ENCODE data around the gene ARHGAP12.

ARHGAP12 gene

DNA sequence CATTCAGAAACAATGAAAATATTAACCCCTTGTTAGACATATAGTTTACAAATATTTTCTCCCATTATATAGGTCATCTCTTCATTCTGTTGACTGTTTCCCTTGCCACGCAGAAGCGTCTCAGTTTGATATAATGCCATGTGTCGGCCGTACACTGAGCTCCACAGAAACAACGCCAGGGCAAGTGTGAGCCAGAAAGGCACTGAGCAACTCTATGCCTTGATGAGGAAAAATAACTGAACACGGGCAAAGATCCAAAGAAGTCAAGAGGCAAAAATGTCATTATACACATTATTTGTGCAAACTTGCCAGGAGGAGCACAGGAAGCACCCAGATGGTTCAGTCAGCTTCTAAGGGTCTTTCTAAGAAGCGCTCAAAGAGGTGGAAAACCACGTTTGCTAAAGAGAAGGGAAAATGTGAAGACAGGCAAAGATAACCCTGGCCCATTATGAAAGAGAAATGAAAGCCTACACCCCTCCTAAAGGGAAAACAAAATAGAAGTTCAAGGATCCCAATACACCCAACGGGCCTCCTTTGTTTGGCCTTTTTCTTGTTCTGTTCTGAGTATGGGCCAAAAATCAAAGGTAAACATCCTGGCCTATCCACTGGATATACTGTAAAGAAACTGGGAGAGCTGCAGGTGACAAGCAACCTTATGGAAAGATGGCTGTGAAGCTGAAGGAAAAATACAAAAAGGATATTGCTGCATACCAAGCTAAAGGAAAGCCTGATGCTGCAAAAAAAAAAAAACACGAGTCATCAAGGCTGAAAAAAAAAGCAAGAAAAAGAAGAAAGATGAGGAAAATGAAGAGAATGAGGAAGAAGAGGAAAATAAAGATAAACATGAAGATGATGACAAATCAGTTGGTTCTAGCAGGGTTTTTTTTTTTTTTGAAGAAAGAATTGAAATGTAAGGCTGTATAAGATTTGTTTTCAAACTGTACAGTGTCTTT, 15.5 kb downstream of the ARHGAP12 start:
- TF ChIP-seq, protein P1, sequence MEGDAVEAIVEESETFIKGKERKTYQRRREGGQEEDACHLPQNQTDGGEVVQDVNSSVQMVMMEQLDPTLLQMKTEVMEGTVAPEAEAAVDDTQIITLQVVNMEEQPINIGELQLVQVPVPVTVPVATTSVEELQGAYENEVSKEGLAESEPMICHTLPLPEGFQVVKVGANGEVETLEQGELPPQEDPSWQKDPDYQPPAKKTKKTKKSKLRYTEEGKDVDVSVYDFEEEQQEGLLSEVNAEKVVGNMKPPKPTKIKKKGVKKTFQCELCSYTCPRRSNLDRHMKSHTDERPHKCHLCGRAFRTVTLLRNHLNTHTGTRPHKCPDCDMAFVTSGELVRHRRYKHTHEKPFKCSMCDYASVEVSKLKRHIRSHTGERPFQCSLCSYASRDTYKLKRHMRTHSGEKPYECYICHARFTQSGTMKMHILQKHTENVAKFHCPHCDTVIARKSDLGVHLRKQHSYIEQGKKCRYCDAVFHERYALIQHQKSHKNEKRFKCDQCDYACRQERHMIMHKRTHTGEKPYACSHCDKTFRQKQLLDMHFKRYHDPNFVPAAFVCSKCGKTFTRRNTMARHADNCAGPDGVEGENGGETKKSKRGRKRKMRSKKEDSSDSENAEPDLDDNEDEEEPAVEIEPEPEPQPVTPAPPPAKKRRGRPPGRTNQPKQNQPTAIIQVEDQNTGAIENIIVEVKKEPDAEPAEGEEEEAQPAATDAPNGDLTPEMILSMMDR (IDR thresholded peaks at IDR 0.05), result no peak
- Histone ChIP-seq H3K4me3 (peak overlapping the region; percentile 27), H3K27ac (no peak overlapping the region)
- no peak for DNase-seq (ENCODE audit: low spot score)

DNA sequence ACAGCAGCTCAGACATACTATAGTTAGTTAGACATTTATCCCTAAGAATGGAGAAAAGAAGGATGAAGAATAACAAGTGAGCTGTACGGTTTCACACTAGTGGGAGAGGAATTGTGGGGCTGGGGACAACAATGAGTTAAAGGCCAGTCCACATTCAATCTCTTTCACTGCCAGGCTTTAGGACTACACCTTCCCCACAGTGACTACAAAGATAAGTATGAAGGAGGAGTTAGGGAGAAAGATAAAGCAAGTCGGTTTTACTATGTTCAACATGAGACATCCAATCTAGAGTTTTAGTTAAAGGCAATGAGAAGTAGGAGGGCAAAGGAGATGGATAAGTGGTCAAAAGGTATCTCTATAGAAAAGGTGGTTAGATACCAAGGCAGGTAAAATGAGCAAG, 16.3 kb downstream of the ARHGAP12 start:
- H3K4me3 ChIP-seq, result no peak overlapping the region
- DNase-seq (ENCODE audit: low spot score), result no peak
- TF ChIP-seq, protein P1 (IDR thresholded peaks at IDR 0.05), result no peak
- no peak overlapping the region for H3K27ac ChIP-seq

DNA sequence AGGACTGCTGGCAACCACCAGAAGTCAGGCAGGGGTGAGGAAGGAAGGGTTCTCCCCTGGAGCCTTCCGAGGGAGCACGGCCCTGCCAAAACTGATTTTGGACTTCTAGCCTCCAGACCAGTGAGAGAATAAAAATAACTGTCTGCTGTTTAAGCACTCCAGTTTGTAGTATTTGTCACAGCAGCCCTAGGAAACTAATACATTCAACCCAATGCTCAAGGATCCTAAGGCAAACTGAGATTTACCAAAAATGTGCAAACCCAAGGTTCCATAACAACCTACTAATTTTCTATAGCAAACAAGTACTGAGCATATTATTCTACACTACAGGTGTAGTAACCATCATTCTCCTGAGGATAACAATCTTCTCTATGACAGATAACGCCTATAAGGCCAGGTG, 18.6 kb downstream of the ARHGAP12 start:
- TF ChIP-seq, protein P1 (IDR thresholded peaks at IDR 0.05), result no peak
- DNase-seq (ENCODE audit: low spot score), result no peak

GRCh38 chr10:31908157-31908556, 20.5 kb downstream of the ARHGAP12 start:
- Histone ChIP-seq H3K27ac (peak overlapping the region in 1 of 2 donors; percentile 42), H3K4me3 (no peak overlapping the region)
- TF ChIP-seq, protein P1 (IDR thresholded peaks at IDR 0.05), result no peak
- DNase-seq (ENCODE audit: low spot score), result no peak

More for the DNA sequence above, 18.6 kb downstream of the ARHGAP12 start:
- no peak overlapping the region for H3K4me3 ChIP-seq
- no peak overlapping the region for H3K27ac ChIP-seq

- TF ChIP-seq, protein P1 (IDR thresholded peaks at IDR 0.05), result no peak
- Histone ChIP-seq H3K4me3 (no peak overlapping the region), H3K27ac (no peak overlapping the region)
- no peak for DNase-seq (ENCODE audit: low spot score)
Observed at GRCh38 chr10:31906039-31906438, 22.6 kb downstream of the ARHGAP12 start.

GRCh38 chr10:31905586-31905985, 23.0 kb downstream of the ARHGAP12 start:
- DNase-seq (ENCODE audit: low spot score), result no peak
- Histone ChIP-seq H3K4me3 (no peak overlapping the region), H3K27ac (no peak overlapping the region)
- TF ChIP-seq, protein P1 (IDR thresholded peaks at IDR 0.05), result no peak

- H3K27ac ChIP-seq, result no peak overlapping the region
- TF ChIP-seq, protein P1 (IDR thresholded peaks at IDR 0.05), result no peak
- H3K4me3 ChIP-seq, result no peak overlapping the region
- DNase-seq (ENCODE audit: low spot score), result no peak
Observed at GRCh38 chr10:31902625-31903024, 26.0 kb downstream of the ARHGAP12 start.

Data from coronary artery (tissue), 2 donors.